ENCODE data around the gene TAMM41.

DNA sequence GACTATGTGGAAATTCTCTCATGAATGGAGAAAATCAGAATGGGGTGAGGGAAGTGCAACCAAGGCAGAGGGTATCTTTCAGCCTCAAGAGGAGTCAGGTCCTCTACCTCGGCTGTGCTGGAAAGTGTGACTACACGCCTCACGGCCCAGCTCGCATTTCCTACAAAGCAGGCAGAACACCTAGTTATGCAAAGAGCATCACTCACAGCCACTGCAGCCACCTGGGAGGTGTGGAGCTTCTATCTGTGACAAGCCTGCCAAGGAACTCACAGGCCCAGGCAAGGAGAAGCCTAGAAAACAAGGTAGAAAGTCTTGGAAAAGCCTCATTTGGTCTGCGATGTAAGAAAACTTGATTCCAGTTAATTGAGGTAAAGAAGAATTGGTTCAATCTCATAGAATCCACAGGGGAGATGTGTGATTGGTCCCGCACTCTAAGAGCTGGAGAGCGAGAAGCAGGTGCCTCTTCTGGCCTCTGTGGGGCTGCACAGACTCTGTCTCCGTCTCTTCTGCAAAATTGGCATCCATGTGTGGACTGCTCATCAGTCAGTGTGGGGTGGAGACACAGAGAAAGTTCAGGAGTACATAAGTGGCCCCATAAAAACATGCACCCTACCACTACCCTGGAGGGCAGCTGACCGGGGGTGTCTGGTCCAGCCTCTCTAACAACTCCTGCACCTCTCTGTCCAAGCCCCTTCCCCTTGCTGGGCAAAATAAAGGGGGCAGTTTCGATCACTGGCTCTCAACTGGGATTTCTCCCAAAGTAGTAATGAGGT is 76.8 kb downstream of the TAMM41 start:
- no peak for TF ChIP-seq POLR2A (IDR thresholded peaks at IDR 0.05)
- TF ChIP-seq, protein P1, sequence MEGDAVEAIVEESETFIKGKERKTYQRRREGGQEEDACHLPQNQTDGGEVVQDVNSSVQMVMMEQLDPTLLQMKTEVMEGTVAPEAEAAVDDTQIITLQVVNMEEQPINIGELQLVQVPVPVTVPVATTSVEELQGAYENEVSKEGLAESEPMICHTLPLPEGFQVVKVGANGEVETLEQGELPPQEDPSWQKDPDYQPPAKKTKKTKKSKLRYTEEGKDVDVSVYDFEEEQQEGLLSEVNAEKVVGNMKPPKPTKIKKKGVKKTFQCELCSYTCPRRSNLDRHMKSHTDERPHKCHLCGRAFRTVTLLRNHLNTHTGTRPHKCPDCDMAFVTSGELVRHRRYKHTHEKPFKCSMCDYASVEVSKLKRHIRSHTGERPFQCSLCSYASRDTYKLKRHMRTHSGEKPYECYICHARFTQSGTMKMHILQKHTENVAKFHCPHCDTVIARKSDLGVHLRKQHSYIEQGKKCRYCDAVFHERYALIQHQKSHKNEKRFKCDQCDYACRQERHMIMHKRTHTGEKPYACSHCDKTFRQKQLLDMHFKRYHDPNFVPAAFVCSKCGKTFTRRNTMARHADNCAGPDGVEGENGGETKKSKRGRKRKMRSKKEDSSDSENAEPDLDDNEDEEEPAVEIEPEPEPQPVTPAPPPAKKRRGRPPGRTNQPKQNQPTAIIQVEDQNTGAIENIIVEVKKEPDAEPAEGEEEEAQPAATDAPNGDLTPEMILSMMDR (IDR thresholded peaks at IDR 0.05), result peak in 1 of 3 donors; percentile 13

Measured in breast epithelium (tissue), 3 donors.